ENCODE data around the gene PAK6. TPM values are rescaled to one million over a fixed set of nuclear protein-coding genes. Genes with fewer than 3 reads are reported as not detected.
A peak's percentile ranks its signal among the peaks of the same experiment; 100 is the strongest.

PAK6 gene
- polyA plus RNA-seq, 3 donors = 0.03 TPM; not detected in 2

- Histone ChIP-seq H3K9me3 (replicated peaks in 1 of 2; ENCODE audit: control insufficient read depth in 1 of 2, insufficient read depth in 1 of 2, low read length in 2 of 2) (no peaks in the 10 kb centered on the region), H3K36me3 (replicated peaks in 1 of 2; ENCODE audit: control insufficient read depth in 1 of 2, insufficient read depth in 2 of 2, low read length in 2 of 2) (peaks cover 95 to 100% of the 10 kb centered on the region in 2 donors), H3K27me3 (ENCODE audit: control insufficient read depth in 2 of 2, insufficient read depth in 2 of 2, low read length in 2 of 2) (no peaks in the 10 kb centered on the region), H3K4me2 (replicated peaks; ENCODE audit: extremely low read depth, low read length, poor library complexity, severe bottlenecking) (no peak overlapping the region), H3K9ac (ENCODE audit: insufficient read depth, low read length, poor library complexity, severe bottlenecking) (no peak overlapping the region), H3K27ac (ENCODE audit: low read depth in 1 of 2, low read length in 2 of 2) (no peak overlapping the region), H4K20me1 (ENCODE audit: insufficient read depth, low read length) (peaks cover 100% of the 10 kb centered on the region), H3K4me3 (replicated peaks in 1 of 3; ENCODE audit: low read depth in 2 of 3, low read length in 3 of 3) (no peak overlapping the region), H2AFZ (ENCODE audit: insufficient read depth, low read depth, low read length, poor library complexity, severe bottlenecking) (no peak overlapping the region), H3K79me2 (ENCODE audit: insufficient read depth, low read length) (peaks cover 49% of the 10 kb centered on the region), H3K4me1 (ENCODE audit: control insufficient read depth in 1 of 2, insufficient read depth in 2 of 2, low read length in 2 of 2) (peaks cover 27 to 32% of the 10 kb centered on the region in 2 donors)
- intact Hi-C loops (cut with micrococcal nuclease) = no loop called here
- Mint-ChIP-seq H3K9me3 (no peaks in the 10 kb centered on the region), H3K4me3 (no peak overlapping the region), H3K36me3 (peaks cover 86 to 98% of the 10 kb centered on the region in 2 donors), H3K27me3 (ENCODE audit: low read depth in 3 of 3) (peaks cover 0 to 1% (median 1%) of the 10 kb centered on the region in 3 donors), H3K27ac (peak overlapping the region in 3 of 7 donors; percentile 16 to 52 (median 33)), H3K4me1 (peaks cover 34% of the 10 kb centered on the region)
- no peak for DNase-seq
- no peak for TF ChIP-seq CTCF (IDR thresholded peaks at IDR 0.05)
- 99% methylated on average over 10 of the region's 10 CpGs for WGBS (ENCODE audit: insufficient coverage)
Observed at GRCh38 chr15:40297356-40297755, 58.5 kb downstream of the PAK6 start.

- no peak overlapping the region for H3K4me3 Mint-ChIP-seq
- TF ChIP-seq CTCF (IDR thresholded peaks at IDR 0.05) = no peak
- H3K4me1 ChIP-seq (ENCODE audit: control insufficient read depth in 1 of 2, insufficient read depth in 2 of 2, low read length in 2 of 2) = peaks cover 31 to 38% of the 10 kb centered on the region in 2 donors
- H3K4me3 ChIP-seq (replicated peaks in 1 of 3; ENCODE audit: low read depth in 2 of 3, low read length in 3 of 3) = no peak overlapping the region
- H2AFZ ChIP-seq (ENCODE audit: insufficient read depth, low read depth, low read length, poor library complexity, severe bottlenecking) = no peak overlapping the region
- intact Hi-C loops (cut with micrococcal nuclease) = no loop called here
- peaks cover 56% of the 10 kb centered on the region for H3K79me2 ChIP-seq (ENCODE audit: insufficient read depth, low read length)
- no peaks in the 10 kb centered on the region for H3K9me3 ChIP-seq (replicated peaks in 1 of 2; ENCODE audit: control insufficient read depth in 1 of 2, insufficient read depth in 1 of 2, low read length in 2 of 2)
- no peaks in the 10 kb centered on the region for H3K27me3 ChIP-seq (ENCODE audit: control insufficient read depth in 2 of 2, insufficient read depth in 2 of 2, low read length in 2 of 2)
- peak overlapping the region in 2 of 7 donors; percentile 20 to 80 for H3K27ac Mint-ChIP-seq
- H3K9me3 Mint-ChIP-seq = no peaks in the 10 kb centered on the region
- no peak for DNase-seq
- no peak overlapping the region for H3K27ac ChIP-seq (ENCODE audit: low read depth in 1 of 2, low read length in 2 of 2)
- H3K4me1 Mint-ChIP-seq = peaks cover 37% of the 10 kb centered on the region
- no peak overlapping the region for H3K9ac ChIP-seq (ENCODE audit: insufficient read depth, low read length, poor library complexity, severe bottlenecking)
- peaks cover 100% of the 10 kb centered on the region for H4K20me1 ChIP-seq (ENCODE audit: insufficient read depth, low read length)
- H3K36me3 ChIP-seq (replicated peaks in 1 of 2; ENCODE audit: control insufficient read depth in 1 of 2, insufficient read depth in 2 of 2, low read length in 2 of 2) = peaks cover 95 to 100% of the 10 kb centered on the region in 2 donors
- no peak overlapping the region for H3K4me2 ChIP-seq (replicated peaks; ENCODE audit: extremely low read depth, low read length, poor library complexity, severe bottlenecking)
- H3K36me3 Mint-ChIP-seq = peaks cover 86 to 98% of the 10 kb centered on the region in 2 donors
- WGBS (ENCODE audit: insufficient coverage) = 97% methylated on average over 13 of the region's 17 CpGs
- peaks cover 0 to 1% (median 1%) of the 10 kb centered on the region in 3 donors for H3K27me3 Mint-ChIP-seq (ENCODE audit: low read depth in 3 of 3)
Observed at GRCh38 chr15:40298216-40298935, 59.5 kb downstream of the PAK6 start.
